HEK293 (cell line): ENCODE data around the gene IRAK4.

Source experiments
- KLF9 ChIP-seq: fragments of 450-650 bp; formaldehyde crosslinking; IDR thresholded peaks from 2 replicates; pipeline ENCODE4 v1.5.1; 2016; ENCODE audit warnings: missing biosample characterization, missing genetic modification characterization, low read depth
- MYNN ChIP-seq: fragments of 450-650 bp; formaldehyde crosslinking; IDR thresholded peaks from 2 replicates; pipeline ENCODE4 v1.5.1; 2016; ENCODE audit warnings: missing biosample characterization, missing genetic modification characterization, borderline replicate concordance
- OSR2 ChIP-seq: fragments of 450-650 bp; formaldehyde crosslinking; IDR thresholded peaks from 2 replicates; pipeline ENCODE4 v1.5.1; 2016; ENCODE audit warnings: missing biosample characterization, missing genetic modification characterization
- REPIN1 ChIP-seq: fragments of 450-650 bp; formaldehyde crosslinking; IDR thresholded peaks from 2 replicates; pipeline ENCODE4 v1.5.1; 2017; ENCODE audit warnings: missing biosample characterization, missing genetic modification characterization, low read depth
- SCRT2 ChIP-seq: fragments of 450-650 bp; formaldehyde crosslinking; IDR thresholded peaks from 2 replicates; pipeline ENCODE4 v1.5.1; 2016; ENCODE audit warnings: missing biosample characterization, missing genetic modification characterization
- ZBTB7A ChIP-seq: fragments of 450-650 bp; formaldehyde crosslinking; IDR thresholded peaks from 2 replicates; pipeline ENCODE4 v1.5.1; 2016; ENCODE audit warnings: low read depth, missing biosample characterization, missing genetic modification characterization
- ZNF146 ChIP-seq: fragments of 450-650 bp; formaldehyde crosslinking; IDR thresholded peaks from 2 replicates; pipeline ENCODE4 v1.5.1; 2016; ENCODE audit warnings: missing biosample characterization, missing genetic modification characterization
- ZNF354C ChIP-seq: fragments of 450-650 bp; formaldehyde crosslinking; IDR thresholded peaks from 2 replicates; pipeline ENCODE4 v1.5.1; 2016; ENCODE audit warnings: missing biosample characterization, missing genetic modification characterization, low read depth, borderline replicate concordance
- ZNF501 ChIP-seq: fragments of 450-650 bp; formaldehyde crosslinking; IDR thresholded peaks from 2 replicates; pipeline ENCODE4 v1.5.1; 2016; ENCODE audit warnings: missing biosample characterization, missing genetic modification characterization
- ZNF558 ChIP-seq: fragments of 450-650 bp; formaldehyde crosslinking; IDR thresholded peaks from 2 replicates; pipeline ENCODE4 v1.5.1; 2016; ENCODE audit warnings: missing biosample characterization, missing genetic modification characterization
- ZNF623 ChIP-seq: fragments of 450-650 bp; formaldehyde crosslinking; IDR thresholded peaks from 2 replicates; pipeline ENCODE4 v1.5.1; 2016; ENCODE audit warnings: missing biosample characterization, missing genetic modification characterization
- ZNF629 ChIP-seq: fragments of 450-650 bp; formaldehyde crosslinking; IDR thresholded peaks from 2 replicates; pipeline ENCODE4 v1.5.1; 2017; ENCODE audit warnings: missing biosample characterization, missing genetic modification characterization
- ZNF677 ChIP-seq: fragments of 450-650 bp; IDR thresholded peaks from 2 replicates; pipeline ENCODE4 v1.5.0; 2018; ENCODE audit warnings: missing biosample characterization, mild to moderate bottlenecking, missing genetic modification characterization, moderate library complexity
- ZSCAN30 ChIP-seq: fragments of 450-650 bp; IDR thresholded peaks from 2 replicates; pipeline ENCODE4 v1.5.1; 2018; ENCODE audit warnings: missing biosample characterization, mild to moderate bottlenecking, missing genetic modification characterization, moderate library complexity
- TF ChIP-seq, protein P1 (sequence below): fragments of 450-650 bp; formaldehyde crosslinking; IDR thresholded peaks from 2 replicates; pipeline ENCODE4 v1.5.1; 2016; ENCODE audit warnings: missing biosample characterization, missing genetic modification characterization
- TF ChIP-seq, protein P2 (sequence below): fragments of 450-650 bp; formaldehyde crosslinking; IDR thresholded peaks from 2 replicates; pipeline ENCODE4 v1.5.1; 2016; ENCODE audit warnings: missing biosample characterization, missing genetic modification characterization
- TF ChIP-seq, protein P3 (sequence below): fragments of 450-650 bp; formaldehyde crosslinking; IDR thresholded peaks from 2 replicates; pipeline ENCODE4 v1.5.1; 2016; ENCODE audit warnings: missing biosample characterization, missing genetic modification characterization
- TF ChIP-seq, protein P4 (sequence below): fragments of 450-650 bp; formaldehyde crosslinking; IDR thresholded peaks from 2 replicates; pipeline ENCODE4 v1.5.1; 2017; ENCODE audit warnings: missing biosample characterization, missing genetic modification characterization
- TF ChIP-seq, protein P5 (sequence below): fragments of 450-650 bp; formaldehyde crosslinking; IDR thresholded peaks from 2 replicates; pipeline ENCODE4 v1.5.1; 2016; ENCODE audit warnings: missing biosample characterization, missing genetic modification characterization, borderline replicate concordance
- TF ChIP-seq, protein P6 (sequence below): fragments of 450-650 bp; formaldehyde crosslinking; IDR thresholded peaks from 2 replicates; pipeline ENCODE4 v1.5.1; 2016; ENCODE audit warnings: missing biosample characterization, missing genetic modification characterization

The IRAK4 gene

DNA sequence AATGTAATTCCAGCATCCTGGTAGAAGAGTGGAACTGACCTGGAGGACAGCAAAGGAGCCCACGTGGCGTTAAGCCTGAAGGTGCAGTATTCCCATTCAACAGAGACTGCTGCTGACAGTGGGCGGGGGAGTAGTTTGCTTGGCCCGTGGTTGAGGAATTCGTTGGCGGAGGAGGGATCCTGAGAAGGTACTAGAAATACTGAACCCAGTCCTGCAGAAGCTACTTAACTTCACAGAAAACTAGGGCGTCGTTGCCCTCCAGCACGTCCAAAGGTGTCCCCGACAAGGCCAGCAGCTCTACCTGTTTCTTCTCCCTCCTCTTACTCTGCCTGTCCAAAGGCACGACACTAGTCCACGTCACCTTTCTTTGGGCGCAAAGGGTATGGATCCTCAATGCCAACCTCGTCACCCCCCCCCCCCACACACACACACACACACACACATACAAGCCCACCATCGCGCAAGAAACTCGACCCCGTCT lies 464 bp upstream of the IRAK4 start (continued):
- TF ChIP-seq, protein P1, sequence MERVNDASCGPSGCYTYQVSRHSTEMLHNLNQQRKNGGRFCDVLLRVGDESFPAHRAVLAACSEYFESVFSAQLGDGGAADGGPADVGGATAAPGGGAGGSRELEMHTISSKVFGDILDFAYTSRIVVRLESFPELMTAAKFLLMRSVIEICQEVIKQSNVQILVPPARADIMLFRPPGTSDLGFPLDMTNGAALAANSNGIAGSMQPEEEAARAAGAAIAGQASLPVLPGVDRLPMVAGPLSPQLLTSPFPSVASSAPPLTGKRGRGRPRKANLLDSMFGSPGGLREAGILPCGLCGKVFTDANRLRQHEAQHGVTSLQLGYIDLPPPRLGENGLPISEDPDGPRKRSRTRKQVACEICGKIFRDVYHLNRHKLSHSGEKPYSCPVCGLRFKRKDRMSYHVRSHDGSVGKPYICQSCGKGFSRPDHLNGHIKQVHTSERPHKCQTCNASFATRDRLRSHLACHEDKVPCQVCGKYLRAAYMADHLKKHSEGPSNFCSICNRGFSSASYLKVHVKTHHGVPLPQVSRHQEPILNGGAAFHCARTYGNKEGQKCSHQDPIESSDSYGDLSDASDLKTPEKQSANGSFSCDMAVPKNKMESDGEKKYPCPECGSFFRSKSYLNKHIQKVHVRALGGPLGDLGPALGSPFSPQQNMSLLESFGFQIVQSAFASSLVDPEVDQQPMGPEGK (tag by site-specific recombination) = no peak
- TF ChIP-seq ZNF629 (tag by site-specific recombination) = no peak
- TF ChIP-seq ZBTB7A = no peak
- no peak for TF ChIP-seq ZNF677 (tag by site-specific recombination)
- 0 out of 2 replicates have a peak, but pooled peaks have one; percentile 16 for TF ChIP-seq ZSCAN30 (tag by site-specific recombination)
- TF ChIP-seq, protein P2, sequence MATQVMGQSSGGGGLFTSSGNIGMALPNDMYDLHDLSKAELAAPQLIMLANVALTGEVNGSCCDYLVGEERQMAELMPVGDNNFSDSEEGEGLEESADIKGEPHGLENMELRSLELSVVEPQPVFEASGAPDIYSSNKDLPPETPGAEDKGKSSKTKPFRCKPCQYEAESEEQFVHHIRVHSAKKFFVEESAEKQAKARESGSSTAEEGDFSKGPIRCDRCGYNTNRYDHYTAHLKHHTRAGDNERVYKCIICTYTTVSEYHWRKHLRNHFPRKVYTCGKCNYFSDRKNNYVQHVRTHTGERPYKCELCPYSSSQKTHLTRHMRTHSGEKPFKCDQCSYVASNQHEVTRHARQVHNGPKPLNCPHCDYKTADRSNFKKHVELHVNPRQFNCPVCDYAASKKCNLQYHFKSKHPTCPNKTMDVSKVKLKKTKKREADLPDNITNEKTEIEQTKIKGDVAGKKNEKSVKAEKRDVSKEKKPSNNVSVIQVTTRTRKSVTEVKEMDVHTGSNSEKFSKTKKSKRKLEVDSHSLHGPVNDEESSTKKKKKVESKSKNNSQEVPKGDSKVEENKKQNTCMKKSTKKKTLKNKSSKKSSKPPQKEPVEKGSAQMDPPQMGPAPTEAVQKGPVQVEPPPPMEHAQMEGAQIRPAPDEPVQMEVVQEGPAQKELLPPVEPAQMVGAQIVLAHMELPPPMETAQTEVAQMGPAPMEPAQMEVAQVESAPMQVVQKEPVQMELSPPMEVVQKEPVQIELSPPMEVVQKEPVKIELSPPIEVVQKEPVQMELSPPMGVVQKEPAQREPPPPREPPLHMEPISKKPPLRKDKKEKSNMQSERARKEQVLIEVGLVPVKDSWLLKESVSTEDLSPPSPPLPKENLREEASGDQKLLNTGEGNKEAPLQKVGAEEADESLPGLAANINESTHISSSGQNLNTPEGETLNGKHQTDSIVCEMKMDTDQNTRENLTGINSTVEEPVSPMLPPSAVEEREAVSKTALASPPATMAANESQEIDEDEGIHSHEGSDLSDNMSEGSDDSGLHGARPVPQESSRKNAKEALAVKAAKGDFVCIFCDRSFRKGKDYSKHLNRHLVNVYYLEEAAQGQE = 0 out of 2 replicates have a peak, but pooled peaks have one; percentile 43
- no peak for TF ChIP-seq ZNF146 (tag by site-specific recombination)
- no peak for TF ChIP-seq KLF9 (tag by site-specific recombination)
- TF ChIP-seq, protein P3, sequence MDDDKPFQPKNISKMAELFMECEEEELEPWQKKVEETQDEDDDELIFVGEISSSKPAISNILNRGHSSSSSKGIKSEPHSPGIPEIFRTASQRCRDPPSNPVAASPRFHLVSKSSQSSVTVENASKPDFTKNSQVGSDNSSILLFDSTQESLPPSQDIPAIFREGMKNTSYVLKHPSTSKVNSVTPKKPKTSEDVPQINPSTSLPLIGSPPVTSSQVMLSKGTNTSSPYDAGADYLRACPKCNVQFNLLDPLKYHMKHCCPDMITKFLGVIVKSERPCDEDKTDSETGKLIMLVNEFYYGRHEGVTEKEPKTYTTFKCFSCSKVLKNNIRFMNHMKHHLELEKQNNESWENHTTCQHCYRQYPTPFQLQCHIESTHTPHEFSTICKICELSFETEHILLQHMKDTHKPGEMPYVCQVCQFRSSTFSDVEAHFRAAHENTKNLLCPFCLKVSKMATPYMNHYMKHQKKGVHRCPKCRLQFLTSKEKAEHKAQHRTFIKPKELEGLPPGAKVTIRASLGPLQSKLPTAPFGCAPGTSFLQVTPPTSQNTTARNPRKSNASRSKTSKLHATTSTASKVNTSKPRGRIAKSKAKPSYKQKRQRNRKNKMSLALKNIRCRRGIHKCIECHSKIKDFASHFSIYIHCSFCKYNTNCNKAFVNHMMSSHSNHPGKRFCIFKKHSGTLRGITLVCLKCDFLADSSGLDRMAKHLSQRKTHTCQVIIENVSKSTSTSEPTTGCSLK (tag by site-specific recombination) = no peak
- TF ChIP-seq ZNF558 (tag by site-specific recombination) = peak; percentile 43; the same call in 1 of the 2 replicates
- TF ChIP-seq, protein P4, sequence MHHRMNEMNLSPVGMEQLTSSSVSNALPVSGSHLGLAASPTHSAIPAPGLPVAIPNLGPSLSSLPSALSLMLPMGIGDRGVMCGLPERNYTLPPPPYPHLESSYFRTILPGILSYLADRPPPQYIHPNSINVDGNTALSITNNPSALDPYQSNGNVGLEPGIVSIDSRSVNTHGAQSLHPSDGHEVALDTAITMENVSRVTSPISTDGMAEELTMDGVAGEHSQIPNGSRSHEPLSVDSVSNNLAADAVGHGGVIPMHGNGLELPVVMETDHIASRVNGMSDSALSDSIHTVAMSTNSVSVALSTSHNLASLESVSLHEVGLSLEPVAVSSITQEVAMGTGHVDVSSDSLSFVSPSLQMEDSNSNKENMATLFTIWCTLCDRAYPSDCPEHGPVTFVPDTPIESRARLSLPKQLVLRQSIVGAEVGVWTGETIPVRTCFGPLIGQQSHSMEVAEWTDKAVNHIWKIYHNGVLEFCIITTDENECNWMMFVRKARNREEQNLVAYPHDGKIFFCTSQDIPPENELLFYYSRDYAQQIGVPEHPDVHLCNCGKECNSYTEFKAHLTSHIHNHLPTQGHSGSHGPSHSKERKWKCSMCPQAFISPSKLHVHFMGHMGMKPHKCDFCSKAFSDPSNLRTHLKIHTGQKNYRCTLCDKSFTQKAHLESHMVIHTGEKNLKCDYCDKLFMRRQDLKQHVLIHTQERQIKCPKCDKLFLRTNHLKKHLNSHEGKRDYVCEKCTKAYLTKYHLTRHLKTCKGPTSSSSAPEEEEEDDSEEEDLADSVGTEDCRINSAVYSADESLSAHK (tag by site-specific recombination) = no peak
- no peak for TF ChIP-seq ZNF623 (tag by site-specific recombination)
- TF ChIP-seq, protein P5, sequence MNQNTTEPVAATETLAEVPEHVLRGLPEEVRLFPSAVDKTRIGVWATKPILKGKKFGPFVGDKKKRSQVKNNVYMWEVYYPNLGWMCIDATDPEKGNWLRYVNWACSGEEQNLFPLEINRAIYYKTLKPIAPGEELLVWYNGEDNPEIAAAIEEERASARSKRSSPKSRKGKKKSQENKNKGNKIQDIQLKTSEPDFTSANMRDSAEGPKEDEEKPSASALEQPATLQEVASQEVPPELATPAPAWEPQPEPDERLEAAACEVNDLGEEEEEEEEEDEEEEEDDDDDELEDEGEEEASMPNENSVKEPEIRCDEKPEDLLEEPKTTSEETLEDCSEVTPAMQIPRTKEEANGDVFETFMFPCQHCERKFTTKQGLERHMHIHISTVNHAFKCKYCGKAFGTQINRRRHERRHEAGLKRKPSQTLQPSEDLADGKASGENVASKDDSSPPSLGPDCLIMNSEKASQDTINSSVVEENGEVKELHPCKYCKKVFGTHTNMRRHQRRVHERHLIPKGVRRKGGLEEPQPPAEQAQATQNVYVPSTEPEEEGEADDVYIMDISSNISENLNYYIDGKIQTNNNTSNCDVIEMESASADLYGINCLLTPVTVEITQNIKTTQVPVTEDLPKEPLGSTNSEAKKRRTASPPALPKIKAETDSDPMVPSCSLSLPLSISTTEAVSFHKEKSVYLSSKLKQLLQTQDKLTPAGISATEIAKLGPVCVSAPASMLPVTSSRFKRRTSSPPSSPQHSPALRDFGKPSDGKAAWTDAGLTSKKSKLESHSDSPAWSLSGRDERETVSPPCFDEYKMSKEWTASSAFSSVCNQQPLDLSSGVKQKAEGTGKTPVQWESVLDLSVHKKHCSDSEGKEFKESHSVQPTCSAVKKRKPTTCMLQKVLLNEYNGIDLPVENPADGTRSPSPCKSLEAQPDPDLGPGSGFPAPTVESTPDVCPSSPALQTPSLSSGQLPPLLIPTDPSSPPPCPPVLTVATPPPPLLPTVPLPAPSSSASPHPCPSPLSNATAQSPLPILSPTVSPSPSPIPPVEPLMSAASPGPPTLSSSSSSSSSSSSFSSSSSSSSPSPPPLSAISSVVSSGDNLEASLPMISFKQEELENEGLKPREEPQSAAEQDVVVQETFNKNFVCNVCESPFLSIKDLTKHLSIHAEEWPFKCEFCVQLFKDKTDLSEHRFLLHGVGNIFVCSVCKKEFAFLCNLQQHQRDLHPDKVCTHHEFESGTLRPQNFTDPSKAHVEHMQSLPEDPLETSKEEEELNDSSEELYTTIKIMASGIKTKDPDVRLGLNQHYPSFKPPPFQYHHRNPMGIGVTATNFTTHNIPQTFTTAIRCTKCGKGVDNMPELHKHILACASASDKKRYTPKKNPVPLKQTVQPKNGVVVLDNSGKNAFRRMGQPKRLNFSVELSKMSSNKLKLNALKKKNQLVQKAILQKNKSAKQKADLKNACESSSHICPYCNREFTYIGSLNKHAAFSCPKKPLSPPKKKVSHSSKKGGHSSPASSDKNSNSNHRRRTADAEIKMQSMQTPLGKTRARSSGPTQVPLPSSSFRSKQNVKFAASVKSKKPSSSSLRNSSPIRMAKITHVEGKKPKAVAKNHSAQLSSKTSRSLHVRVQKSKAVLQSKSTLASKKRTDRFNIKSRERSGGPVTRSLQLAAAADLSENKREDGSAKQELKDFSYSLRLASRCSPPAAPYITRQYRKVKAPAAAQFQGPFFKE (tag by site-specific recombination) = no peak
- TF ChIP-seq, protein P6, sequence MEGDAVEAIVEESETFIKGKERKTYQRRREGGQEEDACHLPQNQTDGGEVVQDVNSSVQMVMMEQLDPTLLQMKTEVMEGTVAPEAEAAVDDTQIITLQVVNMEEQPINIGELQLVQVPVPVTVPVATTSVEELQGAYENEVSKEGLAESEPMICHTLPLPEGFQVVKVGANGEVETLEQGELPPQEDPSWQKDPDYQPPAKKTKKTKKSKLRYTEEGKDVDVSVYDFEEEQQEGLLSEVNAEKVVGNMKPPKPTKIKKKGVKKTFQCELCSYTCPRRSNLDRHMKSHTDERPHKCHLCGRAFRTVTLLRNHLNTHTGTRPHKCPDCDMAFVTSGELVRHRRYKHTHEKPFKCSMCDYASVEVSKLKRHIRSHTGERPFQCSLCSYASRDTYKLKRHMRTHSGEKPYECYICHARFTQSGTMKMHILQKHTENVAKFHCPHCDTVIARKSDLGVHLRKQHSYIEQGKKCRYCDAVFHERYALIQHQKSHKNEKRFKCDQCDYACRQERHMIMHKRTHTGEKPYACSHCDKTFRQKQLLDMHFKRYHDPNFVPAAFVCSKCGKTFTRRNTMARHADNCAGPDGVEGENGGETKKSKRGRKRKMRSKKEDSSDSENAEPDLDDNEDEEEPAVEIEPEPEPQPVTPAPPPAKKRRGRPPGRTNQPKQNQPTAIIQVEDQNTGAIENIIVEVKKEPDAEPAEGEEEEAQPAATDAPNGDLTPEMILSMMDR (tag by site-specific recombination) = no peak
- no peak for TF ChIP-seq REPIN1 (tag by site-specific recombination)
- TF ChIP-seq ZNF354C (tag by site-specific recombination) = no peak
- TF ChIP-seq MYNN (tag by site-specific recombination) = no peak
- peak; percentile 55; the same call in 1 of the 2 replicates for TF ChIP-seq SCRT2
- no peak for TF ChIP-seq OSR2
- peak; percentile 57; the same call in 1 of the 2 replicates for TF ChIP-seq ZNF501 (tag by site-specific recombination)
